ENCODE measurements around the gene ARPC5.
"Not testable (repeated sequence)": the region's sequence is repeated elsewhere in the genome, so short reads cannot be mapped to it uniquely, and the experiment has no call there.

The ARPC5 gene

GRCh38 chr1:183635606-183636333 is at the start of gene ARPC5:
TSS of gene ARPC5 (minus strand) at chr1:183635783. CDS start at chr1:183635659, 124 bp downstream.
- in situ Hi-C loops (cut with MboI; ENCODE audit: low pct_unique_long_range_greater_than_20kb, low sequenced_read_pairs, unreplicated experiment) = no loop called here
- TF ChIP-seq, protein P1, sequence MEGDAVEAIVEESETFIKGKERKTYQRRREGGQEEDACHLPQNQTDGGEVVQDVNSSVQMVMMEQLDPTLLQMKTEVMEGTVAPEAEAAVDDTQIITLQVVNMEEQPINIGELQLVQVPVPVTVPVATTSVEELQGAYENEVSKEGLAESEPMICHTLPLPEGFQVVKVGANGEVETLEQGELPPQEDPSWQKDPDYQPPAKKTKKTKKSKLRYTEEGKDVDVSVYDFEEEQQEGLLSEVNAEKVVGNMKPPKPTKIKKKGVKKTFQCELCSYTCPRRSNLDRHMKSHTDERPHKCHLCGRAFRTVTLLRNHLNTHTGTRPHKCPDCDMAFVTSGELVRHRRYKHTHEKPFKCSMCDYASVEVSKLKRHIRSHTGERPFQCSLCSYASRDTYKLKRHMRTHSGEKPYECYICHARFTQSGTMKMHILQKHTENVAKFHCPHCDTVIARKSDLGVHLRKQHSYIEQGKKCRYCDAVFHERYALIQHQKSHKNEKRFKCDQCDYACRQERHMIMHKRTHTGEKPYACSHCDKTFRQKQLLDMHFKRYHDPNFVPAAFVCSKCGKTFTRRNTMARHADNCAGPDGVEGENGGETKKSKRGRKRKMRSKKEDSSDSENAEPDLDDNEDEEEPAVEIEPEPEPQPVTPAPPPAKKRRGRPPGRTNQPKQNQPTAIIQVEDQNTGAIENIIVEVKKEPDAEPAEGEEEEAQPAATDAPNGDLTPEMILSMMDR (IDR thresholded peaks at IDR 0.05; ENCODE audit: extremely low read depth, insufficient read depth, missing control alignments) = no peak
- DNase-seq (ENCODE audit: low spot score) = peak; percentile 94

- DNase-seq (ENCODE audit: low spot score) = peak; percentile 58
- TF ChIP-seq, protein P1 (IDR thresholded peaks at IDR 0.05; ENCODE audit: extremely low read depth, insufficient read depth, missing control alignments) = peak; percentile 67
- in situ Hi-C loops (cut with MboI; ENCODE audit: low pct_unique_long_range_greater_than_20kb, low sequenced_read_pairs, unreplicated experiment) = no loop called here
Measured at GRCh38 chr1:183685112-183685713, 49.6 kb upstream of the ARPC5 start.

GRCh38 chr1:183679363-183679762 is 43.8 kb upstream of the ARPC5 start:
- in situ Hi-C loops (cut with MboI; ENCODE audit: low pct_unique_long_range_greater_than_20kb, low sequenced_read_pairs, unreplicated experiment) = loop anchor here (10.0 kb wide), 1 partner anchor 245 kb away; no protein-coding TSS in a partner anchor
- DNase-seq (ENCODE audit: low spot score) = not testable (repeated sequence)

DNA sequence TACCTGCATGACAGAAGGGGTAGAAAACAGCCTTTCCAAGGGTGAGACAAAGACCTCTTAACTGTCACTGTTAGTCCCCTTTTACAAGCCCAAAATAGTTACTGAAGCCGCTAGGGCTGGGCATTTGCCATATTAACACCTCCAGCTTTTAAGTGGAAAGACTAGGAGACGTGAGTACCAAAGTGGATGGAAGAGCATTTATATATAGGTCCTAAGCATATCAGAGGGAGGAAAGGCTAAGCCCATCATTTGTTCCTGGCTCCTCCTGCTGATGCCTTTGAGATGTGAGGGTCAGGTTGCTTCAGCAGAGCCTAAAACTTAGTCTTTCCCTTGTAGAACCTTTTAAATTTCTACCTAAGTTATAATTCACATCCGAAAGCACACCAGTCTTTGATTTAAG is 43.2 kb upstream of the ARPC5 start:
- TF ChIP-seq, protein P1 (IDR thresholded peaks at IDR 0.05; ENCODE audit: extremely low read depth, insufficient read depth, missing control alignments) = no peak
- in situ Hi-C loops (cut with MboI; ENCODE audit: low pct_unique_long_range_greater_than_20kb, low sequenced_read_pairs, unreplicated experiment) = loop anchor here (10.0 kb wide), 1 partner anchor 246 kb away; no protein-coding TSS in a partner anchor
- no peak for DNase-seq (ENCODE audit: low spot score)

- in situ Hi-C loops (cut with MboI; ENCODE audit: low pct_unique_long_range_greater_than_20kb, low sequenced_read_pairs, unreplicated experiment) = loop anchor here (10.0 kb wide), 1 partner anchor 248 kb away; no protein-coding TSS in a partner anchor
Measured at GRCh38 chr1:183676586-183677189, 41.1 kb upstream of the ARPC5 start.

DNA sequence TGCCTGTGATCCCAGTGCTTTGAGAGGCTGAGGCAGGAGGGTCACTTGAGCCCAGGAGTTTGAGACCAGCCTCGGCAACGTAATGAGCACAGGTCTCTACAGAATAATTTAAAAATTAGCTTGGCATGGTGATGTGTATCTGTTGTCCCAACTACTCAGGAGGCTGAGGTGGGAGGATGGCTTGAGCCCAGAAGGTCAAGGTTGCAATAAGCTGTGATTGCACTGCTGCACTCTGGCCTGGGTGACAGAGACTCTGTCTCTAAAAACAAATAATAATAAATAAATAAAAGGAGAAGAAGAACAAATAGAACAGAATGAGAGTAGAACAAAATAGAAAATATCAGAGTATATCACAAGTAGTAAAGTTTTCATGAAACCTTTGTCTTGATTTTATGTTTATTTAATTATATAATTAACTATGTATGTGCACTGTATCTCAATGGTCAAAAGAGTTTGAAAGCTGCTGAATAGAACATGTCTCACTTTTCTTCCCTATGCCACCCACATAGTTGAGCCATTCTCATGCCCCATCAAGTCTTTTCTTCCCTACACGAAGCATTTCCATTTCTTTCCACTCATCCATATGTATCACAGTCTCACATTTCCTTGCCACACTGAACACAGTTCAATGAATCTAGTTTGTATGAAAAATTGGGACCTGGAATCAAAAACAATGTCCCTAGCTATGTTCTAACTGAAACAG is 40.5 kb upstream of the ARPC5 start:
- TF ChIP-seq, protein P1 (IDR thresholded peaks at IDR 0.05; ENCODE audit: extremely low read depth, insufficient read depth, missing control alignments) = no peak
- no peak for DNase-seq (ENCODE audit: low spot score)
- in situ Hi-C loops (cut with MboI; ENCODE audit: low pct_unique_long_range_greater_than_20kb, low sequenced_read_pairs, unreplicated experiment) = loop anchor here (10.0 kb wide), 1 partner anchor 249 kb away; no protein-coding TSS in a partner anchor

More at GRCh38 chr1:183676586-183677189, 41.1 kb upstream of the ARPC5 start:
- no peak for DNase-seq (ENCODE audit: low spot score)
- TF ChIP-seq, protein P1 (IDR thresholded peaks at IDR 0.05; ENCODE audit: extremely low read depth, insufficient read depth, missing control alignments) = no peak

All from GM13977 (cell line).